Osteoblast (primary cell): Measurements from ENCODE around the gene PSD. TPM values are rescaled to one million over a fixed set of nuclear protein-coding genes. Genes with fewer than 3 reads are reported as not detected.

Source experiments
- DNase-seq: peaks from one replicate; pipeline ENCODE4 v3.0.0; 2011; ENCODE audit warnings: low spot score, mixed read lengths; ENCODE audit not compliant: insufficient read length; ENCODE audit errors: missing footprints
- H2AFZ ChIP-seq: 2 replicates; pipeline ENCODE4 v1.6.0; 2011; ENCODE audit warnings: mild to moderate bottlenecking, low read length
- H3K27ac ChIP-seq: 2 replicates; pipeline ENCODE4 v1.5.1; 2011; ENCODE audit warnings: mild to moderate bottlenecking, low read depth, low read length, moderate library complexity
- H3K27me3 ChIP-seq: 2 replicates; pipeline ENCODE4 v1.6.0; 2012; ENCODE audit warnings: mild to moderate bottlenecking, control low read depth, inconsistent platforms, low read length, moderate library complexity; ENCODE audit not compliant: insufficient read depth
- H3K36me3 ChIP-seq: 2 replicates; pipeline ENCODE4 v1.5.1; 2011; ENCODE audit warnings: mild to moderate bottlenecking, low read length, control low read depth, moderate library complexity; ENCODE audit not compliant: insufficient read depth
- H3K4me1 ChIP-seq: 2 replicates; pipeline ENCODE4 v1.5.1; 2011; ENCODE audit warnings: mild to moderate bottlenecking, low read length, control low read depth, moderate library complexity; ENCODE audit not compliant: insufficient read depth
- H3K4me2 ChIP-seq: 2 replicates; pipeline ENCODE4 v1.6.0; 2011; ENCODE audit warnings: mild to moderate bottlenecking, low read length; ENCODE audit not compliant: insufficient read depth
- H3K4me3 ChIP-seq: fragments of 200-600 bp; sonication (generic); 3 replicates; pipeline ENCODE4 v1.5.1; 2012; ENCODE audit warnings: mild to moderate bottlenecking, low read length, inconsistent platforms; ENCODE audit not compliant: insufficient read depth
- H3K79me2 ChIP-seq: 2 replicates; pipeline ENCODE4 v1.6.0; 2012; ENCODE audit warnings: mild to moderate bottlenecking, low read length, control low read depth, inconsistent platforms; ENCODE audit not compliant: insufficient read depth
- H3K9me3 ChIP-seq: 2 replicates; pipeline ENCODE4 v1.5.1; 2011; ENCODE audit warnings: low read depth, low read length, control low read depth
- H4K20me1 ChIP-seq: 2 replicates; pipeline ENCODE4 v1.6.0; 2012; ENCODE audit warnings: mild to moderate bottlenecking, low read length, control low read depth; ENCODE audit not compliant: insufficient read depth
- total RNA-seq: library from RNA; depleted of rRNA; stranded (reverse); fragments of >200 nt; gene quantifications from 2 replicates; pipeline ENCODE4 v1.2.3, GENCODE V29; 2012
- TF ChIP-seq, protein P1 (sequence below): IDR thresholded peaks from 2 replicates; pipeline ENCODE4 v1.5.1; 2011; ENCODE audit warnings: mild to moderate bottlenecking, low read depth, low read length, moderate library complexity; ENCODE audit errors: extremely low read depth

PSD gene
- total RNA-seq, 1 donor: 0.72 TPM

DNA sequence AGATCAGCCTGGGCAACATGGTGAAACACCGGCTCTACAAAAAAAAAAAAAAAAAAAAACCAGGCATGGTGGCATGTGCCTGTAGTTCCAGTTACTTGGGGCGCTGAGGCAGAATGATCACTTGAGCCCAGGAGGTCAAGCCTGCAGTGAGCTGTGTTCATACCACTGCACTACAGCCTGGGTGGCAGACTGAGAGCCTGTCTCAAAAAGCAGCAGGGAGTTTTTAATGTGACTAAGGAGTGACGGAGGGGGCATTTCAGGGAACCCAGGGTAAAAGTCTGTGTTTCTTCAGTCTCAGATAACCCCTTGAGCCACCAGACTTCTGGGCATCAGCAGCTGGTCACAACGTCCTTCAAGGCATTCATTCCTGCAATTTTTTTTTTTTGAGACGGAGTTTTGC, 34.9 kb upstream of the PSD start:
- H3K9me3 ChIP-seq: no peaks in the 10 kb centered on the region

DNA sequence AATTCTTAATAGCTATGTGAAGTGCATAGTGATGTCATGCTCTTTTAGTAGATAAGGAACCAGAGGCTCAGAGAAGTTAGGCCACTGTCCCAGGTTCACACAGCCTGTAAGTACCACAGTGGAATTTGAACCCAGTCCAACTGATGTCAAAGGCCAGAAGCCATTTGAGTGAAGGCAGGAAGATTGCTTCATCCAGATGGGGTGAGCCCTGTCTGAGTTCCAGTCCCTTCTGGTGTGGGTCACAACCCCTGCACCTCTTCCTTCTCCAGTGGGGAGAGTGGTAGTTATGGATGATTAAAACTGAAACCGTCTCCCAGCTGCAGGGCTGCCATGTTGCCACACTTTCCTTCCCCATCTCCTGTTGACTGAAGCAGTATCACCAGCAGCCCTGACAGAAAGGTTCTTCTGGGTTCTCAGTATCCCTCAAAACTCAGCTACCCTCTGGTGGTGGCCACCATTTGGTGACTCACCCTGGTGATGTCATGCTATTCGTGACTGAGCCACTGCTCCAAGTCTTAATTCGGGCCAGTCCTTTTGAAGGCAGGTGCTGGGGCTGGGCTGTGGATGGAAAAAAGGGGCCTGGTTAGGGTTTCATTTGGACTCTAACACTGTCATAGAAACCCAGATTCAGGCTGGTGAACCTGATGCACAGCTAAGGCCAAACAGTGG, 34.2 kb upstream of the PSD start:
- Histone ChIP-seq H3K4me1 (peaks cover 34% of the 10 kb centered on the region), H3K27ac (peak overlapping the region; percentile 78), H3K79me2 (no peaks in the 10 kb centered on the region), H3K36me3 (no peaks in the 10 kb centered on the region), H3K9me3 (no peaks in the 10 kb centered on the region), H4K20me1 (no peaks in the 10 kb centered on the region), H3K27me3 (no peaks in the 10 kb centered on the region), H3K4me2 (peak overlapping the region; percentile 50), H2AFZ (peak overlapping the region; percentile 36), H3K4me3 (no peak overlapping the region)
- DNase-seq: peak; percentile 94
- TF ChIP-seq, protein P1, sequence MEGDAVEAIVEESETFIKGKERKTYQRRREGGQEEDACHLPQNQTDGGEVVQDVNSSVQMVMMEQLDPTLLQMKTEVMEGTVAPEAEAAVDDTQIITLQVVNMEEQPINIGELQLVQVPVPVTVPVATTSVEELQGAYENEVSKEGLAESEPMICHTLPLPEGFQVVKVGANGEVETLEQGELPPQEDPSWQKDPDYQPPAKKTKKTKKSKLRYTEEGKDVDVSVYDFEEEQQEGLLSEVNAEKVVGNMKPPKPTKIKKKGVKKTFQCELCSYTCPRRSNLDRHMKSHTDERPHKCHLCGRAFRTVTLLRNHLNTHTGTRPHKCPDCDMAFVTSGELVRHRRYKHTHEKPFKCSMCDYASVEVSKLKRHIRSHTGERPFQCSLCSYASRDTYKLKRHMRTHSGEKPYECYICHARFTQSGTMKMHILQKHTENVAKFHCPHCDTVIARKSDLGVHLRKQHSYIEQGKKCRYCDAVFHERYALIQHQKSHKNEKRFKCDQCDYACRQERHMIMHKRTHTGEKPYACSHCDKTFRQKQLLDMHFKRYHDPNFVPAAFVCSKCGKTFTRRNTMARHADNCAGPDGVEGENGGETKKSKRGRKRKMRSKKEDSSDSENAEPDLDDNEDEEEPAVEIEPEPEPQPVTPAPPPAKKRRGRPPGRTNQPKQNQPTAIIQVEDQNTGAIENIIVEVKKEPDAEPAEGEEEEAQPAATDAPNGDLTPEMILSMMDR: no peak

More for the DNA sequence above, 34.9 kb upstream of the PSD start:
- Histone ChIP-seq H3K36me3 (no peaks in the 10 kb centered on the region), H4K20me1 (no peaks in the 10 kb centered on the region), H3K79me2 (no peaks in the 10 kb centered on the region), H3K4me1 (peaks cover 34% of the 10 kb centered on the region), H3K4me3 (no peak overlapping the region), H3K27me3 (no peaks in the 10 kb centered on the region), H3K4me2 (no peak overlapping the region), H2AFZ (no peak overlapping the region), H3K27ac (peak overlapping the region; percentile 78)
- TF ChIP-seq, protein P1: no peak
- DNase-seq: peak; percentile 60

DNA sequence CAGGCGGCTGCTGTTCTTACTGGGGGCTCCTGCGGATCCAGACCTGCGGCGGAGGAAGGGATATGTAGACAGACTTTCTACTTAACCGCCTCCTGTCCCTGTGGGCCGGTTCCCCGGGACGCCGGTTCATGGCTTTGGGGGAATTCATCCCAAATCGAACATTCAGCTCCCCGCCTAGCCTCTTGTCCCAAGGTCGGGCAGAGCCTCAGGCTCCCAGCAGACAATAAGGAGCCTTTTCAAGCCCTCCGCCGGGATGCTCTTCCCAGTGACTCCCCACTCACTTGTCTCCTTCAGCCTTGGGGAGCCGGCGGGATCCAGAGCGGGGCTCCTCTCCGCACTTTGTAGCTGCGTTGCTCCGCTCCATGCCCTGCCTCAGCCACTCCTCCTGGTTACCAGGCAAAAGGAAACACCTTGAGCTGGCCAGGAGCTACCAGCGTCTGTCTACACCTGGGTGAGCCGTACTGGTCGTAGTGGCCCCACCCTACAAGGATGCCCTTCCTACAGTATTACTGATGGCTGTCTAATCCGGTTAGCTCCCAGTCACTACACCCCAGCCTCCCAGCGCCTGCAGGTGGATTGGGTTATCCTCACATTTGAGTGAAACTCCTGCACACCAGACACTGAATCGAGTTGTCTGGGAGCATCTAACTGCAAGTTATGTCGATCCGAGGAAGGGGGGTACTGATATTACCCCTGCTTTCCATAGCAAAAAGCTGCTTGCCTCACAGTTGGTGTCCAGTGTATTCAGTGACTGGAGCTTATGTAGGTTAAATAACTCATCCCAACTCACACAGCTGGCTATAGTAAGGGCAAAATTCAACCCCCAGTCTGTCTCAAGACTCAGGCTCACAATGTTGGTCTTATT, 32.8 kb upstream of the PSD start, which contains the start of gene C10orf95:
Gene C10orf95, minus strand, starts transcription at position 439 of the 865 bp plus-strand sequence. CDS start 450 bp downstream, outside the sequence.
- Histone ChIP-seq H3K4me1 (peaks cover 32% of the 10 kb centered on the region), H4K20me1 (no peaks in the 10 kb centered on the region), H3K36me3 (no peaks in the 10 kb centered on the region), H3K9me3 (no peaks in the 10 kb centered on the region), H3K27ac (no peak within 1 kb of the TSS), H3K79me2 (no peaks in the 10 kb centered on the region), H3K4me2 (peak within 1 kb of the TSS; percentile 95), H3K27me3 (no peaks in the 10 kb centered on the region), H3K4me3 (peak within 1 kb of the TSS; percentile 86), H2AFZ (peak within 1 kb of the TSS; percentile 95)
- TF ChIP-seq, protein P1: no peak
- DNase-seq: peak; percentile 72
